ENCODE results near the gene MAP2K7. TPM values are rescaled to one million over a fixed set of nuclear protein-coding genes. Genes with fewer than 3 reads are reported as not detected.

Gene MAP2K7
- polyA plus RNA-seq, 1 donor (not counting 4 experiments of a cell fraction or from before 2014, with no cell fraction given), result 8.4 TPM

- H3K4me2 ChIP-seq (ENCODE audit: control insufficient read depth, extremely low read depth, insufficient read depth, low read depth, low read length), result no peak overlapping the region
- H3K9me3 ChIP-seq (ENCODE audit: control insufficient read depth, low read depth, low read length), result no peaks in the 10 kb centered on the region
- no peaks in the 10 kb centered on the region for H3K4me1 ChIP-seq (ENCODE audit: control insufficient read depth, extremely low read depth, insufficient read depth, low read length)
- no peaks in the 10 kb centered on the region for H3K79me2 ChIP-seq (ENCODE audit: control insufficient read depth, insufficient read depth, low read length)
- dilution Hi-C loops (cut with MboI; ENCODE audit: extremely low pct_ligation_motif_present, low sequenced_read_pairs), result no loop called here
- H3K27me3 ChIP-seq (ENCODE audit: control insufficient read depth, extremely low read depth, insufficient read depth, low read length), result peaks cover 12% of the 10 kb centered on the region
- H3K4me3 ChIP-seq (ENCODE audit: control insufficient read depth in 2 of 3, extremely low read depth in 1 of 3, insufficient read depth in 2 of 3, low read depth in 1 of 3, low read length in 3 of 3), result no peak overlapping the region
- no peaks in the 10 kb centered on the region for H3K36me3 ChIP-seq (ENCODE audit: control insufficient read depth in 2 of 2, extremely low read depth in 1 of 2, insufficient read depth in 2 of 2, low read length in 2 of 2)
- H3K27ac ChIP-seq (ENCODE audit: control insufficient read depth, insufficient read depth, low read length), result no peak overlapping the region
- TF ChIP-seq, protein P1, sequence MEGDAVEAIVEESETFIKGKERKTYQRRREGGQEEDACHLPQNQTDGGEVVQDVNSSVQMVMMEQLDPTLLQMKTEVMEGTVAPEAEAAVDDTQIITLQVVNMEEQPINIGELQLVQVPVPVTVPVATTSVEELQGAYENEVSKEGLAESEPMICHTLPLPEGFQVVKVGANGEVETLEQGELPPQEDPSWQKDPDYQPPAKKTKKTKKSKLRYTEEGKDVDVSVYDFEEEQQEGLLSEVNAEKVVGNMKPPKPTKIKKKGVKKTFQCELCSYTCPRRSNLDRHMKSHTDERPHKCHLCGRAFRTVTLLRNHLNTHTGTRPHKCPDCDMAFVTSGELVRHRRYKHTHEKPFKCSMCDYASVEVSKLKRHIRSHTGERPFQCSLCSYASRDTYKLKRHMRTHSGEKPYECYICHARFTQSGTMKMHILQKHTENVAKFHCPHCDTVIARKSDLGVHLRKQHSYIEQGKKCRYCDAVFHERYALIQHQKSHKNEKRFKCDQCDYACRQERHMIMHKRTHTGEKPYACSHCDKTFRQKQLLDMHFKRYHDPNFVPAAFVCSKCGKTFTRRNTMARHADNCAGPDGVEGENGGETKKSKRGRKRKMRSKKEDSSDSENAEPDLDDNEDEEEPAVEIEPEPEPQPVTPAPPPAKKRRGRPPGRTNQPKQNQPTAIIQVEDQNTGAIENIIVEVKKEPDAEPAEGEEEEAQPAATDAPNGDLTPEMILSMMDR (optimal IDR thresholded peaks at IDR 0.05 in 1 of 3, IDR thresholded peaks at IDR 0.05 in 1 of 3, conservative IDR thresholded peaks at IDR 0.05 in 1 of 3; ENCODE audit: extremely low read depth in 1 of 3, insufficient read depth in 2 of 3, low read length in 3 of 3), result no peak
- H4K20me1 ChIP-seq (ENCODE audit: control insufficient read depth, extremely low read depth, insufficient read depth, low read length), result no peaks in the 10 kb centered on the region
- no peak overlapping the region for H3K9ac ChIP-seq (ENCODE audit: control insufficient read depth, extremely low read depth, insufficient read depth, low read length)
- H3K9me1 ChIP-seq (ENCODE audit: control insufficient read depth, extremely low read depth, insufficient read depth, low read length), result no peaks in the 10 kb centered on the region
- no peak overlapping the region for H2AFZ ChIP-seq (ENCODE audit: control insufficient read depth, low read length)
- FAIRE-seq, result no peak
- no peak for DNase-seq (ENCODE audit: low read depth, low spot score)
These were observed 23.8 kb upstream of the MAP2K7 start for GRCh38 chr19:7879836-7880235.

- H3K36me3 ChIP-seq (ENCODE audit: control insufficient read depth in 2 of 2, extremely low read depth in 1 of 2, insufficient read depth in 2 of 2, low read length in 2 of 2), result no peaks in the 10 kb centered on the region
- no peaks in the 10 kb centered on the region for H4K20me1 ChIP-seq (ENCODE audit: control insufficient read depth, extremely low read depth, insufficient read depth, low read length)
- H3K4me3 ChIP-seq (ENCODE audit: control insufficient read depth in 2 of 3, extremely low read depth in 1 of 3, insufficient read depth in 2 of 3, low read depth in 1 of 3, low read length in 3 of 3), result no peak overlapping the region
- H2AFZ ChIP-seq (ENCODE audit: control insufficient read depth, low read length), result no peak overlapping the region
- no peaks in the 10 kb centered on the region for H3K79me2 ChIP-seq (ENCODE audit: control insufficient read depth, insufficient read depth, low read length)
- FAIRE-seq (no peak), DNase-seq (ENCODE audit: low read depth, low spot score) (no peak)
- no peaks in the 10 kb centered on the region for H3K9me1 ChIP-seq (ENCODE audit: control insufficient read depth, extremely low read depth, insufficient read depth, low read length)
- H3K27me3 ChIP-seq (ENCODE audit: control insufficient read depth, extremely low read depth, insufficient read depth, low read length), result no peaks in the 10 kb centered on the region
- H3K9me3 ChIP-seq (ENCODE audit: control insufficient read depth, low read depth, low read length), result no peaks in the 10 kb centered on the region
- dilution Hi-C loops (cut with MboI; ENCODE audit: extremely low pct_ligation_motif_present, low sequenced_read_pairs), result no loop called here
- no peak overlapping the region for H3K27ac ChIP-seq (ENCODE audit: control insufficient read depth, insufficient read depth, low read length)
- no peak overlapping the region for H3K4me2 ChIP-seq (ENCODE audit: control insufficient read depth, extremely low read depth, insufficient read depth, low read depth, low read length)
- H3K9ac ChIP-seq (ENCODE audit: control insufficient read depth, extremely low read depth, insufficient read depth, low read length), result no peak overlapping the region
- no peaks in the 10 kb centered on the region for H3K4me1 ChIP-seq (ENCODE audit: control insufficient read depth, extremely low read depth, insufficient read depth, low read length)
- TF ChIP-seq EZH2 (IDR thresholded peaks at IDR 0.05; ENCODE audit: low read length), result no peak
- TF ChIP-seq, protein P1 (optimal IDR thresholded peaks at IDR 0.05 in 1 of 3, IDR thresholded peaks at IDR 0.05 in 1 of 3, conservative IDR thresholded peaks at IDR 0.05 in 1 of 3; ENCODE audit: extremely low read depth in 1 of 3, insufficient read depth in 2 of 3, low read length in 3 of 3), result no peak
These were observed 21.8 kb upstream of the MAP2K7 start for GRCh38 chr19:7881910-7882309.
